GM23338 (cell line): ENCODE measurements around the gene PLAA. TPM values are rescaled to one million over a fixed set of nuclear protein-coding genes. Genes with fewer than 3 reads are reported as not detected.

Experiments used
- ATAC-seq: fragments of 200-7000 bp; cut with Tn5 transposase; 3 replicates; pipeline ENCODE4 v1.9.1; 2020
- DNase-seq: peaks from one replicate; pipeline ENCODE4 v3.0.0-alpha.2; 2015; ENCODE audit warnings: low spot score
- H2AFZ ChIP-seq: fragments of 200-600 bp; sonication (generic); 2 replicates; pipeline ENCODE4 v1.8.0; 2016; ENCODE audit warnings: antibody characterized with exemption, mild to moderate bottlenecking, moderate library complexity
- H3F3A ChIP-seq: fragments of 200-600 bp; sonication (generic); replicated peaks from 2 replicates; pipeline ENCODE4 v1.8.0; 2017; ENCODE audit warnings: antibody characterized with exemption, mixed run types, low read depth
- H3K27ac ChIP-seq: fragments of 200-600 bp; sonication (generic); 2 replicates; pipeline ENCODE4 v1.6.1; 2016; ENCODE audit warnings: low read depth
- H3K27me3 ChIP-seq: fragments of 200-600 bp; sonication (generic); 2 replicates; pipeline ENCODE4 v1.8.0; 2016; ENCODE audit warnings: mild to moderate bottlenecking, mixed run types, moderate library complexity; ENCODE audit not compliant: insufficient read depth
- H3K36me3 ChIP-seq: fragments of 200-600 bp; sonication (generic); 2 replicates; pipeline ENCODE4 v1.8.0; 2016; ENCODE audit warnings: mild to moderate bottlenecking; ENCODE audit not compliant: insufficient read depth
- H3K4me1 ChIP-seq: fragments of 200-600 bp; sonication (generic); 2 replicates; pipeline ENCODE4 v1.8.0; 2016; ENCODE audit warnings: mild to moderate bottlenecking, moderate library complexity; ENCODE audit not compliant: insufficient read depth
- H3K4me2 ChIP-seq: fragments of 200-600 bp; sonication (generic); 2 replicates; pipeline ENCODE4 v1.7.1; 2017; ENCODE audit warnings: mixed run types
- H3K4me3 ChIP-seq: fragments of 200-600 bp; sonication (generic); 2 replicates; pipeline ENCODE4 v1.6.1; 2016; ENCODE audit warnings: mixed run types
- H3K79me2 ChIP-seq: fragments of 200-600 bp; sonication (generic); replicated peaks from 2 replicates; pipeline ENCODE4 v1.8.0; 2017; ENCODE audit warnings: mild to moderate bottlenecking; ENCODE audit not compliant: insufficient read depth
- H3K9me2 ChIP-seq: fragments of 200-600 bp; sonication (generic); 2 replicates; pipeline ENCODE4 v1.8.0; 2017; ENCODE audit not compliant: insufficient read depth
- H4K20me1 ChIP-seq: fragments of 200-600 bp; sonication (generic); replicated peaks from 2 replicates; pipeline ENCODE4 v1.8.0; 2017; ENCODE audit warnings: mild to moderate bottlenecking; ENCODE audit not compliant: insufficient read depth
- H3K27ac Mint-ChIP-seq: 2 replicates; pipeline ENCODE4 v1.8.0; 2020; ENCODE audit warnings: inconsistent platforms, mild to moderate bottlenecking, moderate library complexity, mixed read lengths
- H3K27me3 Mint-ChIP-seq: 3 replicates; pipeline ENCODE4 v1.8.0; 2022; ENCODE audit warnings: low read depth, mild to moderate bottlenecking, moderate library complexity, mixed read lengths, inconsistent platforms; ENCODE audit not compliant: insufficient read depth, poor library complexity
- H3K36me3 Mint-ChIP-seq: 3 replicates; pipeline ENCODE4 v1.8.0; 2021; ENCODE audit warnings: low read depth, mild to moderate bottlenecking, inconsistent platforms, moderate library complexity, mixed read lengths
- H3K4me1 Mint-ChIP-seq: 3 replicates; pipeline ENCODE4 v1.8.0; 2020; ENCODE audit warnings: mild to moderate bottlenecking, inconsistent platforms, mixed read lengths
- H3K4me3 Mint-ChIP-seq: 3 replicates; pipeline ENCODE4 v1.8.0; 2021; ENCODE audit warnings: moderate library complexity, mild to moderate bottlenecking, inconsistent platforms, mixed read lengths
- H3K9me3 Mint-ChIP-seq: 3 replicates; pipeline ENCODE4 v1.8.0; 2020; ENCODE audit warnings: moderate library complexity, mild to moderate bottlenecking, inconsistent platforms, mixed read lengths
- CREB1 ChIP-seq: fragments of 250-450 bp; sonication (Bioruptor Pico); IDR thresholded peaks from 2 replicates; pipeline ENCODE4 v1.5.0; 2020; ENCODE audit warnings: low read depth, mild to moderate bottlenecking, moderate library complexity
- EZH2 ChIP-seq: fragments of 200-600 bp; sonication (generic); IDR thresholded peaks from one replicate; pipeline ENCODE4 v1.8.0; 2017; ENCODE audit warnings: antibody characterized with exemption, mild to moderate bottlenecking, low read depth; ENCODE audit not compliant: unreplicated experiment
- EZH2phosphoT487 ChIP-seq: fragments of 200-600 bp; sonication (generic); IDR thresholded peaks from one replicate; pipeline ENCODE4 v1.8.1; 2018; ENCODE audit warnings: antibody characterized with exemption; ENCODE audit not compliant: unreplicated experiment
- JUNB ChIP-seq: IDR thresholded peaks from one replicate; pipeline ENCODE4 v1.6.1; 2016; ENCODE audit warnings: antibody characterized with exemption; ENCODE audit not compliant: unreplicated experiment
- NANOG ChIP-seq: IDR thresholded peaks from 2 replicates; pipeline ENCODE4 v1.6.1; 2016; ENCODE audit warnings: antibody characterized with exemption, borderline replicate concordance
- POLR2AphosphoS5 ChIP-seq: IDR thresholded peaks from 2 replicates; pipeline ENCODE4 v1.6.1; 2016; ENCODE audit warnings: antibody characterized with exemption, low read depth
- STAT1 ChIP-seq: IDR thresholded peaks from one replicate; pipeline ENCODE4 v1.6.1; 2016; ENCODE audit warnings: antibody characterized with exemption; ENCODE audit not compliant: unreplicated experiment
- ZNF114 ChIP-seq: fragments of 250-450 bp; sonication (Bioruptor Pico); IDR thresholded peaks from 2 replicates; pipeline ENCODE4 v1.5.0; 2020; ENCODE audit warnings: mild to moderate bottlenecking, moderate library complexity
- ZNF331 ChIP-seq: fragments of 250-450 bp; sonication (Bioruptor Pico); IDR thresholded peaks from 2 replicates; pipeline ENCODE4 v1.5.0; 2020; ENCODE audit warnings: low read depth, mild to moderate bottlenecking, moderate library complexity
- polyA plus RNA-seq: library from polyadenylated mRNA; unstranded; fragments of >200 nt; fragmentation: Nextera tagmentation; extraction: Ambion mirVana; gene quantifications from 2 replicates; pipeline ENCODE4 v1.2.1, GENCODE V29; 2016
- total RNA-seq: library from RNA; depleted of rRNA; stranded (reverse); fragments of >200 nt; shearing (Covaris generic); gene quantifications from 2 replicates; pipeline ENCODE4 v1.2.3, GENCODE V29; 2014
- TF ChIP-seq, protein P1 (sequence below): fragments of 250-450 bp; sonication (Bioruptor Pico); IDR thresholded peaks from 2 replicates; pipeline ENCODE4 v1.5.0; 2020; ENCODE audit warnings: mild to moderate bottlenecking, moderate library complexity
- TF ChIP-seq, protein P2 (sequence below), 2 experiments: fragments of 200-600 bp in 1 of 2; sonication (generic) in 1 of 2; conservative IDR thresholded peaks; 2 replicates each; pipeline versions ENCODE4 v1.5.1 to v1.6.1; 2016 to 2017; ENCODE audit warnings: antibody characterized with exemption in 2 of 2, low read depth in 2 of 2, mild to moderate bottlenecking in 2 of 2, moderate library complexity in 1 of 2
- TF ChIP-seq, protein P3 (sequence below): IDR thresholded peaks from 2 replicates; pipeline ENCODE4 v1.6.1; 2016; ENCODE audit warnings: antibody characterized with exemption
- TF ChIP-seq, protein P4 (sequence below): IDR thresholded peaks from one replicate; pipeline ENCODE4 v1.6.1; 2018; ENCODE audit warnings: antibody characterized with exemption; ENCODE audit not compliant: unreplicated experiment

The PLAA gene
- total and polyA plus RNA-seq, 2 experiments from 2014 or later, result 24.8 to 72.1 TPM

DNA sequence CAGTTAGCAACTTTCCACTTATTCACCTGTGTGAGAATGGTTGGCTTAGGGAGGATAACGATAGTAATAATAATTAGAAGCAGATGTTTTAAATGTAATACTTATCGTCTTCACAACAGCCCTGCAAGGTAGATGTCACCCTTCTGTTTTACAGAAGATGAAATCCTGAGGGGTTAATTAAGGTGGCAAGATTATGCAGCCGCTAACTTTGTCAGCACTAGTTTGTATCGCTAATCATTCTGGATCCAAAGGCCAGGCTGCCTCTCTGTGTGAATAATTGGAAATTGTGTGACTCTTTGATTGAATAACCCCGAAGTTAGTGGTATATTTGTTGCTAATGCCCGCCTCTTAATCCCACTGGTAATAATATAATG lies 9.8 kb upstream of the PLAA start:
- peak overlapping the region; percentile 56 for H3K4me3 ChIP-seq
- H3K27me3 ChIP-seq, result no peaks in the 10 kb centered on the region
- no peaks in the 10 kb centered on the region for H3K36me3 Mint-ChIP-seq
- ATAC-seq, result no peak
- H3K36me3 ChIP-seq, result no peaks in the 10 kb centered on the region
- H3K4me1 Mint-ChIP-seq, result peaks cover 13% of the 10 kb centered on the region
- peak overlapping the region; percentile 81 for H3K4me2 ChIP-seq
- peak overlapping the region; percentile 72 for H2AFZ ChIP-seq
- no peaks in the 10 kb centered on the region for H3F3A ChIP-seq
- peak overlapping the region; percentile 69 for H3K27ac ChIP-seq
- peaks cover 10% of the 10 kb centered on the region; the same call in 1 of the 2 replicates for H3K4me1 ChIP-seq
- no peaks in the 10 kb centered on the region for H4K20me1 ChIP-seq
- H3K79me2 ChIP-seq, result peaks cover 8% of the 10 kb centered on the region; the same call in 1 of the 2 replicates
- no peaks in the 10 kb centered on the region for H3K9me3 Mint-ChIP-seq
- H3K27me3 Mint-ChIP-seq, result no peaks in the 10 kb centered on the region
- no peak for DNase-seq
- TF ChIP-seq, protein P1, sequence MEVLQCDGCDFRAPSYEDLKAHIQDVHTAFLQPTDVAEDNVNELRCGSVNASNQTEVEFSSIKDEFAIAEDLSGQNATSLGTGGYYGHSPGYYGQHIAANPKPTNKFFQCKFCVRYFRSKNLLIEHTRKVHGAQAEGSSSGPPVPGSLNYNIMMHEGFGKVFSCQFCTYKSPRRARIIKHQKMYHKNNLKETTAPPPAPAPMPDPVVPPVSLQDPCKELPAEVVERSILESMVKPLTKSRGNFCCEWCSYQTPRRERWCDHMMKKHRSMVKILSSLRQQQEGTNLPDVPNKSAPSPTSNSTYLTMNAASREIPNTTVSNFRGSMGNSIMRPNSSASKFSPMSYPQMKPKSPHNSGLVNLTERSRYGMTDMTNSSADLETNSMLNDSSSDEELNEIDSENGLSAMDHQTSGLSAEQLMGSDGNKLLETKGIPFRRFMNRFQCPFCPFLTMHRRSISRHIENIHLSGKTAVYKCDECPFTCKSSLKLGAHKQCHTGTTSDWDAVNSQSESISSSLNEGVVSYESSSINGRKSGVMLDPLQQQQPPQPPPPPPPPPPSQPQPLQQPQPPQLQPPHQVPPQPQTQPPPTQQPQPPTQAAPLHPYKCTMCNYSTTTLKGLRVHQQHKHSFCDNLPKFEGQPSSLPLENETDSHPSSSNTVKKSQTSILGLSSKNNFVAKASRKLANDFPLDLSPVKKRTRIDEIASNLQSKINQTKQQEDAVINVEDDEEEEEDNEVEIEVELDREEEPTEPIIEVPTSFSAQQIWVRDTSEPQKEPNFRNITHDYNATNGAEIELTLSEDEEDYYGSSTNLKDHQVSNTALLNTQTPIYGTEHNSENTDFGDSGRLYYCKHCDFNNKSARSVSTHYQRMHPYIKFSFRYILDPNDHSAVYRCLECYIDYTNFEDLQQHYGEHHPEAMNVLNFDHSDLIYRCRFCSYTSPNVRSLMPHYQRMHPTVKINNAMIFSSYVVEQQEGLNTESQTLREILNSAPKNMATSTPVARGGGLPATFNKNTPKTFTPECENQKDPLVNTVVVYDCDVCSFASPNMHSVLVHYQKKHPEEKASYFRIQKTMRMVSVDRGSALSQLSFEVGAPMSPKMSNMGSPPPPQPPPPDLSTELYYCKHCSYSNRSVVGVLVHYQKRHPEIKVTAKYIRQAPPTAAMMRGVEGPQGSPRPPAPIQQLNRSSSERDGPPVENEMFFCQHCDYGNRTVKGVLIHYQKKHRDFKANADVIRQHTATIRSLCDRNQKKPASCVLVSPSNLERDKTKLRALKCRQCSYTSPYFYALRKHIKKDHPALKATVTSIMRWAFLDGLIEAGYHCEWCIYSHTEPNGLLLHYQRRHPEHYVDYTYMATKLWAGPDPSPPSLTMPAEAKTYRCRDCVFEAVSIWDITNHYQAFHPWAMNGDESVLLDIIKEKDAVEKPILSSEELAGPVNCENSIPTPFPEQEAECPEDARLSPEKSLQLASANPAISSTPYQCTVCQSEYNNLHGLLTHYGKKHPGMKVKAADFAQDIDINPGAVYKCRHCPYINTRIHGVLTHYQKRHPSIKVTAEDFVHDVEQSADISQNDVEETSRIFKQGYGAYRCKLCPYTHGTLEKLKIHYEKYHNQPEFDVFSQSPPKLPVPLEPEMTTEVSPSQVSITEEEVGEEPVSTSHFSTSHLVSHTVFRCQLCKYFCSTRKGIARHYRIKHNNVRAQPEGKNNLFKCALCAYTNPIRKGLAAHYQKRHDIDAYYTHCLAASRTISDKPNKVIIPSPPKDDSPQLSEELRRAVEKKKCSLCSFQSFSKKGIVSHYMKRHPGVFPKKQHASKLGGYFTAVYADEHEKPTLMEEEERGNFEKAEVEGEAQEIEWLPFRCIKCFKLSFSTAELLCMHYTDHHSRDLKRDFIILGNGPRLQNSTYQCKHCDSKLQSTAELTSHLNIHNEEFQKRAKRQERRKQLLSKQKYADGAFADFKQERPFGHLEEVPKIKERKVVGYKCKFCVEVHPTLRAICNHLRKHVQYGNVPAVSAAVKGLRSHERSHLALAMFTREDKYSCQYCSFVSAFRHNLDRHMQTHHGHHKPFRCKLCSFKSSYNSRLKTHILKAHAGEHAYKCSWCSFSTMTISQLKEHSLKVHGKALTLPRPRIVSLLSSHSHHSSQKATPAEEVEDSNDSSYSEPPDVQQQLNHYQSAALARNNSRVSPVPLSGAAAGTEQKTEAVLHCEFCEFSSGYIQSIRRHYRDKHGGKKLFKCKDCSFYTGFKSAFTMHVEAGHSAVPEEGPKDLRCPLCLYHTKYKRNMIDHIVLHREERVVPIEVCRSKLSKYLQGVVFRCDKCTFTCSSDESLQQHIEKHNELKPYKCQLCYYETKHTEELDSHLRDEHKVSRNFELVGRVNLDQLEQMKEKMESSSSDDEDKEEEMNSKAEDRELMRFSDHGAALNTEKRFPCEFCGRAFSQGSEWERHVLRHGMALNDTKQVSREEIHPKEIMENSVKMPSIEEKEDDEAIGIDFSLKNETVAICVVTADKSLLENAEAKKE (CRISPR knock-in tag), result no peak
- TF ChIP-seq EZH2phosphoT487 (no peak), STAT1 (no peak), EZH2 (no peak), CREB1 (no peak), NANOG (no peak), ZNF331 (CRISPR knock-in tag) (no peak), POLR2AphosphoS5 (no peak), ZNF114 (CRISPR knock-in tag) (no peak), JUNB (no peak)
- TF ChIP-seq, protein P2, sequence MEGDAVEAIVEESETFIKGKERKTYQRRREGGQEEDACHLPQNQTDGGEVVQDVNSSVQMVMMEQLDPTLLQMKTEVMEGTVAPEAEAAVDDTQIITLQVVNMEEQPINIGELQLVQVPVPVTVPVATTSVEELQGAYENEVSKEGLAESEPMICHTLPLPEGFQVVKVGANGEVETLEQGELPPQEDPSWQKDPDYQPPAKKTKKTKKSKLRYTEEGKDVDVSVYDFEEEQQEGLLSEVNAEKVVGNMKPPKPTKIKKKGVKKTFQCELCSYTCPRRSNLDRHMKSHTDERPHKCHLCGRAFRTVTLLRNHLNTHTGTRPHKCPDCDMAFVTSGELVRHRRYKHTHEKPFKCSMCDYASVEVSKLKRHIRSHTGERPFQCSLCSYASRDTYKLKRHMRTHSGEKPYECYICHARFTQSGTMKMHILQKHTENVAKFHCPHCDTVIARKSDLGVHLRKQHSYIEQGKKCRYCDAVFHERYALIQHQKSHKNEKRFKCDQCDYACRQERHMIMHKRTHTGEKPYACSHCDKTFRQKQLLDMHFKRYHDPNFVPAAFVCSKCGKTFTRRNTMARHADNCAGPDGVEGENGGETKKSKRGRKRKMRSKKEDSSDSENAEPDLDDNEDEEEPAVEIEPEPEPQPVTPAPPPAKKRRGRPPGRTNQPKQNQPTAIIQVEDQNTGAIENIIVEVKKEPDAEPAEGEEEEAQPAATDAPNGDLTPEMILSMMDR (conservative IDR thresholded peaks at IDR 0.05; ENCODE audit: low read depth in 2 of 2), result no peak
- TF ChIP-seq, protein P3, sequence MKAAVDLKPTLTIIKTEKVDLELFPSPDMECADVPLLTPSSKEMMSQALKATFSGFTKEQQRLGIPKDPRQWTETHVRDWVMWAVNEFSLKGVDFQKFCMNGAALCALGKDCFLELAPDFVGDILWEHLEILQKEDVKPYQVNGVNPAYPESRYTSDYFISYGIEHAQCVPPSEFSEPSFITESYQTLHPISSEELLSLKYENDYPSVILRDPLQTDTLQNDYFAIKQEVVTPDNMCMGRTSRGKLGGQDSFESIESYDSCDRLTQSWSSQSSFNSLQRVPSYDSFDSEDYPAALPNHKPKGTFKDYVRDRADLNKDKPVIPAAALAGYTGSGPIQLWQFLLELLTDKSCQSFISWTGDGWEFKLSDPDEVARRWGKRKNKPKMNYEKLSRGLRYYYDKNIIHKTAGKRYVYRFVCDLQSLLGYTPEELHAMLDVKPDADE, result no peak
- TF ChIP-seq, protein P4, sequence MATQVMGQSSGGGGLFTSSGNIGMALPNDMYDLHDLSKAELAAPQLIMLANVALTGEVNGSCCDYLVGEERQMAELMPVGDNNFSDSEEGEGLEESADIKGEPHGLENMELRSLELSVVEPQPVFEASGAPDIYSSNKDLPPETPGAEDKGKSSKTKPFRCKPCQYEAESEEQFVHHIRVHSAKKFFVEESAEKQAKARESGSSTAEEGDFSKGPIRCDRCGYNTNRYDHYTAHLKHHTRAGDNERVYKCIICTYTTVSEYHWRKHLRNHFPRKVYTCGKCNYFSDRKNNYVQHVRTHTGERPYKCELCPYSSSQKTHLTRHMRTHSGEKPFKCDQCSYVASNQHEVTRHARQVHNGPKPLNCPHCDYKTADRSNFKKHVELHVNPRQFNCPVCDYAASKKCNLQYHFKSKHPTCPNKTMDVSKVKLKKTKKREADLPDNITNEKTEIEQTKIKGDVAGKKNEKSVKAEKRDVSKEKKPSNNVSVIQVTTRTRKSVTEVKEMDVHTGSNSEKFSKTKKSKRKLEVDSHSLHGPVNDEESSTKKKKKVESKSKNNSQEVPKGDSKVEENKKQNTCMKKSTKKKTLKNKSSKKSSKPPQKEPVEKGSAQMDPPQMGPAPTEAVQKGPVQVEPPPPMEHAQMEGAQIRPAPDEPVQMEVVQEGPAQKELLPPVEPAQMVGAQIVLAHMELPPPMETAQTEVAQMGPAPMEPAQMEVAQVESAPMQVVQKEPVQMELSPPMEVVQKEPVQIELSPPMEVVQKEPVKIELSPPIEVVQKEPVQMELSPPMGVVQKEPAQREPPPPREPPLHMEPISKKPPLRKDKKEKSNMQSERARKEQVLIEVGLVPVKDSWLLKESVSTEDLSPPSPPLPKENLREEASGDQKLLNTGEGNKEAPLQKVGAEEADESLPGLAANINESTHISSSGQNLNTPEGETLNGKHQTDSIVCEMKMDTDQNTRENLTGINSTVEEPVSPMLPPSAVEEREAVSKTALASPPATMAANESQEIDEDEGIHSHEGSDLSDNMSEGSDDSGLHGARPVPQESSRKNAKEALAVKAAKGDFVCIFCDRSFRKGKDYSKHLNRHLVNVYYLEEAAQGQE, result no peak
- H3K4me3 Mint-ChIP-seq, result peak overlapping the region; percentile 95
- H3K27ac Mint-ChIP-seq, result peak overlapping the region; percentile 91
- no peaks in the 10 kb centered on the region for H3K9me2 ChIP-seq
